Ovary (tissue), 9 donors: Measurements from ENCODE around the gene CACNA1D. TPM values are rescaled to one million over a fixed set of nuclear protein-coding genes. Genes with fewer than 3 reads are reported as not detected.

Experiments
- DNase-seq, 5 donors: peaks; one replicate each; pipeline ENCODE4 v3.0.0-alpha.2; 2019 to 2020
- H3K27ac ChIP-seq, 2 donors: fragments of 200-600 bp; one replicate each; pipeline versions ENCODE4 v1.5.1 to v1.8.0; 2019 to 2022
- H3K27me3 ChIP-seq: fragments of 200-600 bp; one replicate; pipeline ENCODE4 v1.8.0; 2022
- H3K36me3 ChIP-seq: fragments of 200-600 bp; sonication (generic); one replicate; pipeline ENCODE4 v1.5.1; 2019
- H3K4me1 ChIP-seq: one replicate; pipeline ENCODE4 v1.8.1; 2013; ENCODE audit warnings: mild to moderate bottlenecking, moderate library complexity; ENCODE audit not compliant: insufficient read depth
- H3K4me3 ChIP-seq: fragments of 200-600 bp; sonication (generic); one replicate; pipeline ENCODE4 v1.5.1; 2017
- H3K9me3 ChIP-seq, 2 donors: fragments of 200-600 bp in 1 of 2; sonication (generic) in 1 of 2; one replicate each; pipeline versions ENCODE4 v1.5.1 to v1.8.1; 2013 to 2019; ENCODE audit warnings: mild to moderate bottlenecking in 1 of 2, moderate library complexity in 1 of 2
- CTCF ChIP-seq, 3 donors: fragments of 450-650 bp in 2 of 3; fragments of 200-600 bp in 1 of 3; IDR thresholded peaks; one replicate each; pipeline versions ENCODE4 v1.5.1 to v1.8.0; 2016 to 2022; ENCODE audit warnings: antibody characterized with exemption in 3 of 3, mild to moderate bottlenecking in 1 of 3
- EP300 ChIP-seq: sonication (generic); formaldehyde crosslinking; IDR thresholded peaks from one replicate; pipeline ENCODE4 v1.6.1; 2017; ENCODE audit warnings: antibody characterized with exemption
- POLR2A ChIP-seq: fragments of 450-650 bp; IDR thresholded peaks from one replicate; pipeline ENCODE4 v1.6.1; 2017; ENCODE audit warnings: antibody characterized with exemption, mild to moderate bottlenecking, moderate library complexity
- WGBS, 3 donors: extraction: QIAGEN DNeasy Blood & Tissue Kit in 1 of 3; methylation state at CpG; one replicate each; pipeline versions ENCODE4 v1.1.5 to v1.1.7; 2013 to 2017; 5-methylcytosine and 5-hydroxymethylcytosine counted together
- intact Hi-C, 4 donors: fragments of 100-400 bp; cut with DNase I; formaldehyde crosslinking; loops; one replicate each; pipeline versions ENCODE4 v1.11.0 to v1.15.1; 2022 to 2023
- polyA plus RNA-seq, 2 donors: library from polyadenylated mRNA; stranded (reverse); fragments of 200-250 nt in 1 of 2; fragments of 350-450 nt in 1 of 2; fragmentation: Illumina TruSeq in 1 of 2; extraction: RNeasy Lipid Tissue Mini Kit (QIAGEN cat#74804) in 1 of 2; gene quantifications; one replicate each; pipeline ENCODE4 v1.2.3, GENCODE V29; 2013 to 2014
- total RNA-seq, 7 donors: library from RNA; depleted of rRNA in 2 of 7; stranded (reverse); fragments of >200 nt in 2 of 7; fragmentation: NEBNext Ultra II Directional in 3 of 7; extraction: Animal tissue kit (Norgen Biotek cat#: 25700) in 3 of 7; gene quantifications; one replicate each; pipeline versions ENCODE4 v1.1.0 to v1.2.4, GENCODE V29; 2016 to 2023
- donor health status: DM: no; HTN: no; CAD: no; lungs with moderate emphysema.
- donor health status: DM: no; HTN: no; CAD: no.
- donor health status: Bipolar disorder and iron deficiency.
- donor health status: DM: yes; HTN: yes; CAD: no.
- donor health status: DM: no; HTN: no; CAD: no.
- donor health status: DM: yes; HTN: yes; CAD: no.

The CACNA1D gene
- total and polyA plus RNA-seq, 9 donors = 0.23 to 9.3 (median 5.1) TPM

DNA sequence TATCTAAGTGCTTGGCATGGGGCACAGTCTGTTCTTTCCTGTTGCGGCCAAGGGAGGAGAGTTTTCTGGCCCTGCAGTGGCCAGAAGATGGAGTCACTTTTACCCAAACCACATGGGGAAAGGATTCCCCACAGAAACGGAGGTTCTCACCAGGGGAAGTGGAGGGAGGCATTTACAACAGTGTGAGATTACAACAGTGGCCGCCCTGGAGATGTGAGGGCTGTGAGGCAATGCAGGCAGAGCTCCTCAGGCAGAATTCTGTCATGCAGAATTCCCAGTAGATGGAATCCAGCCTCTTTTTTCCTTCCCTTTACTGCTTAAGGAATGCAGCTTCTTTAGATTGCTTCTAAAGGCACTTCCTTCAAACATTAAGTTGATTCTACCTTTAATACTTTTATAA is 83.1 kb downstream of the CACNA1D start:
- no peaks in the 10 kb centered on the region for H3K9me3 ChIP-seq
- H3K36me3 ChIP-seq = no peaks in the 10 kb centered on the region
- intact Hi-C loops = no loop called here
- no peaks in the 10 kb centered on the region for H3K4me1 ChIP-seq
- 33 to 42% (median 41%) methylated on average over 3 of the region's 3 CpGs for WGBS, 3 donors
- no peak for DNase-seq
- no peak overlapping the region for H3K27ac ChIP-seq
- no peak for TF ChIP-seq CTCF (IDR thresholded peaks at IDR 0.05)
- TF ChIP-seq POLR2A = no peak
- TF ChIP-seq EP300 = no peak
- no peak overlapping the region for H3K4me3 ChIP-seq
- no peaks in the 10 kb centered on the region for H3K27me3 ChIP-seq

- 83 to 92% (median 87%) methylated on average over 3 of the region's 3 CpGs for WGBS, 3 donors
Measured at GRCh38 chr3:53579636-53580035, 85.2 kb downstream of the CACNA1D start.

DNA sequence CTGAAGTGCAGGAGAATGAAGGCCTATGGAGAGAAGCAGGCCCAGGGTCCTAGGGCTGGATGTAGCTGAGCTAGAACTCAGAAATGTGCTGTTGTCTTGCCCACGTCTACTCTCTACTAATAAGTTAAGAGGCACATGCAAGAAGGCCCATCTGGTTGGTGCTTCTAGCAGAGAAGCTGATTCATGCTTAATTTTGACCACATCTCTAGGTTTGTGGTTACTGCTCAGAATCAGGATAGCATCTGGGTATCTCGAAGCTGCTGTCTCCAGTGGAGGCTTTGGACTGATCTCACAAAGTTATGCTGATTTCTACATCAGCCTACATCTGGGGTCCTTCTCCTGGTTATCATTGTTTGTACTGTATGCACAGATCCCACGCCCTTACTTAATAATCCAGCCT is 87.3 kb downstream of the CACNA1D start:
- Histone ChIP-seq H3K4me3 (no peak overlapping the region), H3K4me1 (no peaks in the 10 kb centered on the region), H3K27me3 (no peaks in the 10 kb centered on the region), H3K27ac (no peak overlapping the region), H3K9me3 (no peaks in the 10 kb centered on the region), H3K36me3 (no peaks in the 10 kb centered on the region)
- 86 to 87% (median 87%) methylated on average over 3 of the region's 3 CpGs for WGBS, 3 donors
- intact Hi-C loops = no loop called here
- no peak for DNase-seq
- TF ChIP-seq EP300 (no peak), POLR2A (no peak), CTCF (IDR thresholded peaks at IDR 0.05) (no peak)

More at GRCh38 chr3:53579636-53580035, 85.2 kb downstream of the CACNA1D start:
- no peaks in the 10 kb centered on the region for H3K9me3 ChIP-seq
- intact Hi-C loops = no loop called here
- no peaks in the 10 kb centered on the region for H3K36me3 ChIP-seq
- H3K27me3 ChIP-seq = no peaks in the 10 kb centered on the region
- H3K27ac ChIP-seq = no peak overlapping the region
- DNase-seq = no peak
- H3K4me3 ChIP-seq = no peak overlapping the region
- no peaks in the 10 kb centered on the region for H3K4me1 ChIP-seq
- TF ChIP-seq CTCF (IDR thresholded peaks at IDR 0.05) (no peak), POLR2A (no peak), EP300 (no peak)

DNA sequence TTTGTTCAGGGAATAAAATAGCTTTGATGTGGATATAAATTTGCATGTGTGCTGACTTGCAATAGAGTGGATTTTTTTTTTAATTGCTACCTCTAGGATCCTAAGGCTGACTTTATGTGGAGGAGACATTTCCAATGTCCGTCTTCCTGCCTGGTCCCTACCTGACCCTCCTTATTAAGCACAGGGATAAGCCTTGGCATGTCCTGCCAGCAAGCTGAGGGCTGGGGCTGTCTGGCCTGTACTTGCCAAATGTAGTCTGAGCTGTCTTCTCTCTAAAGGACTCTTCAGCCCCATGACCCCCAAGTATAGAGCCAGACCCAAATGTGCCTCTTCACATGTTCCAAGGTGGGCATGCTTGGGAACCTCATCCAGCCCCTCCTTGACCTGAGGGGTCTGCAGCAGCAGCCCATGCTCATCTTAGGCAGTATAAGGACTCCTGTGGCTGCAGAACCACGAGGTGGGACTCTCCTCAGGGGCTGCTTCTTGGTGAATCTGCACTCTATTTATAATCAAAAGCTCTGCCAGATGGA is 88.8 kb downstream of the CACNA1D start:
- no peak for TF ChIP-seq POLR2A
- Histone ChIP-seq H3K4me1 (no peaks in the 10 kb centered on the region), H3K36me3 (no peaks in the 10 kb centered on the region), H3K9me3 (no peaks in the 10 kb centered on the region), H3K27ac (no peak overlapping the region), H3K27me3 (no peaks in the 10 kb centered on the region), H3K4me3 (no peak overlapping the region)
- no peak for DNase-seq
- intact Hi-C loops = no loop called here
- 79 to 83% (median 83%) methylated on average over 2 of the region's 2 CpGs for WGBS, 3 donors

DNA sequence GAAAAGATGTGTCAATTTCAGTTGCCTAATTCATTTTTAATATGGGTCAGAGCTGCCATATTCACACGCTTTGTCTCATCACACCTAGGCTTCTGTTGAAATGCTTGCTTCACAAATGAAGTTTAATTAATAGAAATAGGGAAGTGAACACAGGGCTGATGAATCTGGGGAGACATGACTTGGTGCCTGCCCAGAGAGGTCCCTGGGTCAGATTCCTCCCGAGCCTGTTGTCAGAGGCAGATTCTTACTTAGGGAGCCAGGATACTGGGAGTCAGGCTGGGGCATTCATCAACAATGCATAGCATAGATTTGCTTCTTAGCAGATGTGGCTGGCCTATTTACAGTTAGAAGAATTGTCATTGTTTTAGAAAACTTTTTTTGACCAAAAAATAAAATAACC is 90.6 kb downstream of the CACNA1D start:
- Histone ChIP-seq H3K4me1 (no peaks in the 10 kb centered on the region), H3K36me3 (no peaks in the 10 kb centered on the region), H3K4me3 (no peak overlapping the region), H3K27me3 (no peaks in the 10 kb centered on the region), H3K9me3 (no peaks in the 10 kb centered on the region), H3K27ac (no peak overlapping the region)
- intact Hi-C loops = no loop called here
- 17 to 50% (median 50%) methylated on average over 2 of the region's 2 CpGs for WGBS, 3 donors
- TF ChIP-seq POLR2A = no peak
- no peak for TF ChIP-seq CTCF (IDR thresholded peaks at IDR 0.05)
- no peak for TF ChIP-seq EP300
- DNase-seq = no peak
